ENCODE data around the gene MCOLN1. TPM values are rescaled to one million over a fixed set of nuclear protein-coding genes. Genes with fewer than 3 reads are reported as not detected.

Gene MCOLN1
- total RNA-seq, 1 donor from 2014 or later: 16.5 TPM

- H3K4me1 Mint-ChIP-seq (ENCODE audit: low read depth): peaks cover 15% of the 10 kb centered on the region
- H3K36me3 Mint-ChIP-seq (ENCODE audit: insufficient read depth): peaks cover 11% of the 10 kb centered on the region
- H3K4me3 Mint-ChIP-seq (ENCODE audit: low read depth): peak overlapping the region; percentile 90
- H3K27ac Mint-ChIP-seq: peak overlapping the region; percentile 92
- H3K9me3 Mint-ChIP-seq (ENCODE audit: low read depth): no peaks in the 10 kb centered on the region
- no peak for TF ChIP-seq CTCF (IDR thresholded peaks at IDR 0.05; ENCODE audit: unreplicated experiment)
- no peak for DNase-seq (ENCODE audit: low spot score, unreplicated experiment)
- H3K27me3 Mint-ChIP-seq: no peaks in the 10 kb centered on the region
These were observed 6.1 kb upstream of the MCOLN1 start for GRCh38 chr19:7516333-7516732.

- no peaks in the 10 kb centered on the region for H3K9me3 Mint-ChIP-seq (ENCODE audit: low read depth)
- H3K27ac Mint-ChIP-seq: peak overlapping the region; percentile 92
- no peaks in the 10 kb centered on the region for H3K27me3 Mint-ChIP-seq
- peaks cover 11% of the 10 kb centered on the region for H3K36me3 Mint-ChIP-seq (ENCODE audit: insufficient read depth)
- no peak for DNase-seq (ENCODE audit: low spot score, unreplicated experiment)
- H3K4me1 Mint-ChIP-seq (ENCODE audit: low read depth): peaks cover 16% of the 10 kb centered on the region
- TF ChIP-seq CTCF (IDR thresholded peaks at IDR 0.05; ENCODE audit: unreplicated experiment): no peak
- peak overlapping the region; percentile 90 for H3K4me3 Mint-ChIP-seq (ENCODE audit: low read depth)
These were observed 5.5 kb upstream of the MCOLN1 start for GRCh38 chr19:7516878-7517277.

- peaks cover 11% of the 10 kb centered on the region for H3K36me3 Mint-ChIP-seq (ENCODE audit: insufficient read depth)
- no peak overlapping the region for H3K4me3 Mint-ChIP-seq (ENCODE audit: low read depth)
- H3K27me3 Mint-ChIP-seq: no peaks in the 10 kb centered on the region
- peaks cover 23% of the 10 kb centered on the region for H3K4me1 Mint-ChIP-seq (ENCODE audit: low read depth)
- H3K27ac Mint-ChIP-seq: peak overlapping the region; percentile 82
- TF ChIP-seq CTCF (IDR thresholded peaks at IDR 0.05; ENCODE audit: unreplicated experiment): no peak
- DNase-seq (ENCODE audit: low spot score, unreplicated experiment): no peak
- no peaks in the 10 kb centered on the region for H3K9me3 Mint-ChIP-seq (ENCODE audit: low read depth)
These were observed 2.9 kb upstream of the MCOLN1 start for GRCh38 chr19:7519361-7520130.

GRCh38 chr19:7520131-7521051 lies 2.0 kb upstream of the MCOLN1 start:
- H3K4me1 Mint-ChIP-seq (ENCODE audit: low read depth): peaks cover 22% of the 10 kb centered on the region
- peaks cover 11% of the 10 kb centered on the region for H3K36me3 Mint-ChIP-seq (ENCODE audit: insufficient read depth)
- no peak overlapping the region for H3K27ac Mint-ChIP-seq
- no peak for DNase-seq (ENCODE audit: low spot score, unreplicated experiment)
- H3K4me3 Mint-ChIP-seq (ENCODE audit: low read depth): no peak overlapping the region
- no peaks in the 10 kb centered on the region for H3K9me3 Mint-ChIP-seq (ENCODE audit: low read depth)
- TF ChIP-seq CTCF (IDR thresholded peaks at IDR 0.05; ENCODE audit: unreplicated experiment): no peak
- H3K27me3 Mint-ChIP-seq: no peaks in the 10 kb centered on the region

GRCh38 chr19:7521551-7522071 lies 813 bp upstream of the MCOLN1 start:
- Mint-ChIP-seq H3K9me3 (ENCODE audit: low read depth) (no peaks in the 10 kb centered on the region), H3K27ac (peak overlapping the region; percentile 19), H3K4me1 (ENCODE audit: low read depth) (peaks cover 18% of the 10 kb centered on the region), H3K36me3 (ENCODE audit: insufficient read depth) (peaks cover 11% of the 10 kb centered on the region), H3K27me3 (no peaks in the 10 kb centered on the region), H3K4me3 (ENCODE audit: low read depth) (peak overlapping the region; percentile 75)
- no peak for TF ChIP-seq CTCF (IDR thresholded peaks at IDR 0.05; ENCODE audit: unreplicated experiment)
- no peak for DNase-seq (ENCODE audit: low spot score, unreplicated experiment)

Measured in progenitor cell of endocrine pancreas (in vitro differentiated cells).